UCSD-AML1 (cell line): ENCODE measurements around the gene PCP2.

Source experiments
- DNase-seq: peaks from one replicate; lab custom pipeline; 2025; ENCODE audit not compliant: unreplicated experiment; lab: John Stamatoyannopoulos, UW

PCP2 gene

GRCh38 chr19:7620442-7621412 lies 12.8 kb downstream of the PCP2 start:
- no peak for DNase-seq

- DNase-seq, result no peak
Measured at GRCh38 chr19:7619671-7620441, 13.7 kb downstream of the PCP2 start.

GRCh38 chr19:7618771-7619510 lies 14.6 kb downstream of the PCP2 start:
- DNase-seq, result no peak

- no peak for DNase-seq
Measured at GRCh38 chr19:7618348-7618747, 15.2 kb downstream of the PCP2 start.

GRCh38 chr19:7617735-7618134 lies 15.8 kb downstream of the PCP2 start:
- no peak for DNase-seq

GRCh38 chr19:7617172-7617571 lies 16.3 kb downstream of the PCP2 start:
- no peak for DNase-seq

- DNase-seq, result no peak
Measured at GRCh38 chr19:7614859-7615741, 18.4 kb downstream of the PCP2 start.

- no peak for DNase-seq
Measured at GRCh38 chr19:7612282-7613274, 20.9 kb downstream of the PCP2 start.

- no peak for DNase-seq
Measured at GRCh38 chr19:7611541-7612279, 21.8 kb downstream of the PCP2 start.

- DNase-seq, result no peak
Measured at GRCh38 chr19:7610491-7611240, 22.9 kb downstream of the PCP2 start.

- DNase-seq, result no peak
Measured at GRCh38 chr19:7607874-7608560, 25.5 kb downstream of the PCP2 start.

GRCh38 chr19:7607212-7607873 lies 26.2 kb downstream of the PCP2 start:
- DNase-seq, result no peak

- no peak for DNase-seq
Measured at GRCh38 chr19:7606289-7606688, 27.2 kb downstream of the PCP2 start.

GRCh38 chr19:7605490-7606222 lies 27.9 kb downstream of the PCP2 start:
- DNase-seq, result peak; percentile 26

- no peak for DNase-seq
Measured at GRCh38 chr19:7603919-7604318, 29.6 kb downstream of the PCP2 start.

- no peak for DNase-seq
Measured at GRCh38 chr19:7602935-7603497, 30.5 kb downstream of the PCP2 start.
